Colonic mucosa (tissue), 4 donors: ENCODE data around the gene CHST9. TPM values are rescaled to one million over a fixed set of nuclear protein-coding genes. Genes with fewer than 3 reads are reported as not detected.

ENCODE experiments used
- DNase-seq: peaks from one replicate; pipeline ENCODE4 v3.0.0-alpha.2; 2020
- H3K27ac ChIP-seq: fragments of 200-600 bp; one replicate; pipeline ENCODE4 v1.8.0; 2021
- H3K27me3 ChIP-seq: fragments of 200-600 bp; one replicate; pipeline ENCODE4 v1.8.0; 2021
- H3K36me3 ChIP-seq: fragments of 200-600 bp; one replicate; pipeline ENCODE4 v1.8.0; 2021
- H3K4me1 ChIP-seq: fragments of 200-600 bp; one replicate; pipeline ENCODE4 v1.8.0; 2021; ENCODE audit warnings: mild to moderate bottlenecking
- H3K4me3 ChIP-seq: fragments of 200-600 bp; one replicate; pipeline ENCODE4 v1.8.0; 2021
- H3K9ac ChIP-seq, 2 donors: one replicate each; pipeline ENCODE4 v1.7.0; 2013; ENCODE audit warnings: control low read depth in 2 of 2, low read depth in 2 of 2, low read length in 2 of 2
- H3K9me3 ChIP-seq: fragments of 200-600 bp; one replicate; pipeline ENCODE4 v1.8.0; 2021
- CTCF ChIP-seq: fragments of 200-600 bp; IDR thresholded peaks from one replicate; pipeline ENCODE4 v1.8.0; 2022; ENCODE audit warnings: antibody characterized with exemption, mild to moderate bottlenecking
- intact Hi-C: fragments of 100-400 bp; cut with DNase I; formaldehyde crosslinking; loops from one replicate; pipeline ENCODE4 v1.14.1; 2022
- total RNA-seq, 2 donors: library from RNA; stranded (reverse); fragmentation: NEBNext Ultra II Directional in 1 of 2; extraction: Animal tissue kit (Norgen Biotek cat#: 25700) in 1 of 2; gene quantifications; one replicate each; pipeline ENCODE4 v1.2.1, GENCODE V29; 2021
- donor health status: healthy.
- donor health status: DM: no; HTN: no; CAD: no.
- donor health status: DM: no; HTN: no; CAD: no.

The CHST9 gene
- total RNA-seq, 2 donors from 2014 or later, result 0.05 to 0.32 TPM

DNA sequence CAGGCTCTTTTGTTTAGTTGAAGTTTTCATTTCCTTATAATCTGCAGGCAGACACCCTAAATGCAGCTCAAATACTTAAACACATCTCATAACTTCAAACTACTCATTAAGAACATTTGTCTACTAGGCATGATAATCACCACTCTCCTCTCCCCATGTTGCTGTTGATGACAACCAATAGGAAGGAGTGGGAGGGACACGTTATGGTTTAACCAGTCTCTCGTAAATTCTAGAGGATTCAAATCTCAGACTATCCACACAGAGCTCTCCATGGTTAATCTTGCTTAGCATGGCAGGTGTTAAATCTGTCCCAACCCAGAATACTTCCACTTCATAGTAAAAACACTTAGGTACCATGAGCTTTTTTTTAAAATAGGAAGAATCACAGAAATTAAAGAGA is 192.2 kb downstream of the CHST9 start:
- no peak overlapping the region for H3K4me3 ChIP-seq
- no peaks in the 10 kb centered on the region for H3K9me3 ChIP-seq
- no peak for TF ChIP-seq CTCF
- no peaks in the 10 kb centered on the region for H3K36me3 ChIP-seq
- H3K4me1 ChIP-seq, result no peaks in the 10 kb centered on the region
- DNase-seq, result no peak
- H3K9ac ChIP-seq, result no peak overlapping the region
- intact Hi-C loops, result no loop called here
- no peaks in the 10 kb centered on the region for H3K27me3 ChIP-seq
- no peak overlapping the region for H3K27ac ChIP-seq

DNA sequence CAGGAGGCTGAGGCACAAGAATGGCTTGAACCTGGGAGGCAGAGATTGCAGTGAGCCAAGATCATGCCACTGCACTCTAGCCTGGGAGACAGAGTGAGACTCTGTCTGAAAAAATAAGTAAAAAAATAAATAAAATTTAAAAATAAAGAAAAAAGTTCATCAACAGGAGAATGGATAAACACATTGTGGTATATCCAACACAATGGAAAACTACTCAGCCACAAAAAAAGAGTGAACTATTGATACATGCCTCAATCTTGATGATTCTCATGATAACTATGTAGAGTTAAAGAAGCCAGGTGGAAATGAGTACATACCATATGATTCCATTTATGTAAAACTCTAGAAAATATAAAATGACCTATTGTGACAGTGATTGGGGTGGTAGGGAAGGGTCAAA is 195.3 kb downstream of the CHST9 start:
- DNase-seq, result no peak
- TF ChIP-seq CTCF, result no peak
- no peak overlapping the region for H3K9ac ChIP-seq
- H3K4me3 ChIP-seq, result no peak overlapping the region
- H3K9me3 ChIP-seq, result no peaks in the 10 kb centered on the region
- no peak overlapping the region for H3K27ac ChIP-seq
- H3K4me1 ChIP-seq, result no peaks in the 10 kb centered on the region
- no peaks in the 10 kb centered on the region for H3K27me3 ChIP-seq
- intact Hi-C loops, result no loop called here
- no peaks in the 10 kb centered on the region for H3K36me3 ChIP-seq

DNA sequence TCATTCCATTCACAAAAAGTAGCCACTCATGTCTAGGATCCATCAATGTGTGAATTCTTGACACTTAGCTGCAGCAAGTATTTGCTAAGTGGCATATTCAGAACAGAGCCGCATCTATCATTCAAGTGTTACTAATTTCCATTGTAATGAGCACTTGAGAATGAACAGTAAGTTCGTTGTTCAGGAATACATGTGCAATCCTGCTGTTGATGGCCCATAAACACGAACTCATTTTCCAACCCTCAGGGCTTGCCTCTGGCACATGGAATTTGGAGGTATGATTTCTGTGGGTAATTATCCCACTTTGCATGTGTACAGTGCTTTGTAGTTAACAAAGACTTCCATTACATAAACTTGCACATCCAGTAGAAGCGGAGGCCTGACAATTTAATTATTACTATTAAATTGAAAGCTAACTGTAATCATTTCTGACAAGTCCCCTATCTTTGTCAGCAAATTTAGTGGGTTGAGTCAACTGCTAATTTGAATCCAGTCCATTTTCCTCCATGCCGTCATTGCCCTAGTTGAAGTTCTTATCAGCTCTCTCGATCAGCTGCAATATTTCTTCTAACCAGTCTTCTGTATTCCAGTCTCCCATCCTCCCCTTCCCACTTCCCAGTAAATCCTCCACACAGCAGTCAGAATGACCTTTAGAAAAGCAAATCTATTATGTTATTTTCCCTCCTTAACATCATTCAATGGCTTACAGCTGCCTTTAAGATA is 203.6 kb downstream of the CHST9 start:
- H3K9ac ChIP-seq, result no peak overlapping the region
- H3K27me3 ChIP-seq, result no peaks in the 10 kb centered on the region
- no peaks in the 10 kb centered on the region for H3K9me3 ChIP-seq
- no peaks in the 10 kb centered on the region for H3K4me1 ChIP-seq
- no peak overlapping the region for H3K27ac ChIP-seq
- intact Hi-C loops, result no loop called here
- DNase-seq, result no peak
- H3K4me3 ChIP-seq, result no peak overlapping the region
- no peak for TF ChIP-seq CTCF
- no peaks in the 10 kb centered on the region for H3K36me3 ChIP-seq

- no peak for DNase-seq
- intact Hi-C loops, result no loop called here
- Histone ChIP-seq H3K9ac (no peak overlapping the region), H3K27ac (no peak overlapping the region), H3K4me1 (no peaks in the 10 kb centered on the region), H3K9me3 (no peaks in the 10 kb centered on the region), H3K4me3 (no peak overlapping the region), H3K36me3 (no peaks in the 10 kb centered on the region), H3K27me3 (no peaks in the 10 kb centered on the region)
- no peak for TF ChIP-seq CTCF
Measured at GRCh38 chr18:26978812-26979341, 206.2 kb downstream of the CHST9 start.

- H3K4me1 ChIP-seq, result no peaks in the 10 kb centered on the region
- no peaks in the 10 kb centered on the region for H3K36me3 ChIP-seq
- H3K27me3 ChIP-seq, result no peaks in the 10 kb centered on the region
- DNase-seq, result no peak
- no peak for TF ChIP-seq CTCF
- H3K9ac ChIP-seq, result no peak overlapping the region
- H3K27ac ChIP-seq, result no peak overlapping the region
- no peak overlapping the region for H3K4me3 ChIP-seq
- no peaks in the 10 kb centered on the region for H3K9me3 ChIP-seq
- intact Hi-C loops, result no loop called here
Measured at GRCh38 chr18:26977781-26978180, 207.3 kb downstream of the CHST9 start.
